ENCODE measurements around the gene KEL. TPM values are rescaled to one million over a fixed set of nuclear protein-coding genes. Genes with fewer than 3 reads are reported as not detected.

The KEL gene
- total RNA-seq, 1 experiment from 2014 or later: not detected

DNA sequence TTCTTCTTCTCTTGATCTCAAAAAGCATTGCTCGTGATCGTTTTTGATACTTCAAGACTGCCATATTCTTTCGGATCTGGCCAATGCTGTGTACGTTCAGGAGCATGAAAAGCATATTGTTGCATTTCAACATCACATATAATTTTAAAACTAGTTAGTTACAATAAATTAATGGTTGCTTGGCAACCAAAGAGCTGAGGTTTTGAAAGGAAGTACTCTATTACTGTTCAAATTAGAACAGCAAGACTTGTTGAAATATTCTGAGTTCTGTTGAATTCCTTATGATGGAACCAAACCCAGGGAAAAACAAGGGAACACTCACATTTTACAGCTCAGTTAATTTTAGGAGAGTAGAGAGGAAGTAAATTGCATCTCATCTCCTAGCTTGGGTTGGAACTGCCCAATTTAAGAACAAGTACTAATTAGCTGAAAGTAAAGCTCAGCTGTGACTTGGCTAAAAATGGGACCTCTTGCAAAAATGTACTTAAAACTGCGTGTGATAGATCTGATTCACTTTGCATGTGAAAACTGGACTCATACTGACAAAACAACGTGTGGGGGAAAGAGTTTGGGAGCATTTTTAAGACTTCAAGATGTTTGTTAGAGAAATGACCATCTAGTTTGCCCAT is 43.6 kb upstream of the KEL start:
- Mint-ChIP-seq H3K27ac (ENCODE audit: unreplicated experiment) (no peak overlapping the region), H3K9me3 (ENCODE audit: unreplicated experiment) (no peaks in the 10 kb centered on the region), H3K4me1 (ENCODE audit: low read depth, unreplicated experiment) (peaks cover 6% of the 10 kb centered on the region), H3K4me3 (ENCODE audit: unreplicated experiment) (no peak overlapping the region), H3K36me3 (ENCODE audit: insufficient read depth, unreplicated experiment) (no peaks in the 10 kb centered on the region), H3K27me3 (ENCODE audit: insufficient read depth, unreplicated experiment) (peaks cover 7% of the 10 kb centered on the region)
- POLR2A ChIA-PET: no interaction called here
- CTCF ChIA-PET: interaction anchor here (0.5 to 10.7 kb wide), 7 partner anchors 143 to 1674 kb away, joined by 3 to 167 read pairs (median 3); no protein-coding TSS in a partner anchor
- H3K27me3 ChIP-seq (replicated peaks; ENCODE audit: control insufficient read depth, insufficient read depth, low read length): no peaks in the 10 kb centered on the region
- intact Hi-C loops (cut with micrococcal nuclease; ENCODE audit: unreplicated experiment): loop anchor here (10.0 kb wide), 1 partner anchor 371 kb away; no protein-coding TSS in a partner anchor
- no peak overlapping the region for H3K4me3 ChIP-seq (ENCODE audit: low read depth, low read length)
- no peak for DNase-seq
- BruUV-seq (replicated peaks): no TSS peak
- H3K4me1 ChIP-seq: 0 out of 2 replicates have a peak, but pooled peaks cover 4% of the 10 kb centered on the region
- no peaks in the 10 kb centered on the region for H3K36me3 ChIP-seq (ENCODE audit: control insufficient read depth, insufficient read depth, low read length)
- TF ChIP-seq, protein P1, sequence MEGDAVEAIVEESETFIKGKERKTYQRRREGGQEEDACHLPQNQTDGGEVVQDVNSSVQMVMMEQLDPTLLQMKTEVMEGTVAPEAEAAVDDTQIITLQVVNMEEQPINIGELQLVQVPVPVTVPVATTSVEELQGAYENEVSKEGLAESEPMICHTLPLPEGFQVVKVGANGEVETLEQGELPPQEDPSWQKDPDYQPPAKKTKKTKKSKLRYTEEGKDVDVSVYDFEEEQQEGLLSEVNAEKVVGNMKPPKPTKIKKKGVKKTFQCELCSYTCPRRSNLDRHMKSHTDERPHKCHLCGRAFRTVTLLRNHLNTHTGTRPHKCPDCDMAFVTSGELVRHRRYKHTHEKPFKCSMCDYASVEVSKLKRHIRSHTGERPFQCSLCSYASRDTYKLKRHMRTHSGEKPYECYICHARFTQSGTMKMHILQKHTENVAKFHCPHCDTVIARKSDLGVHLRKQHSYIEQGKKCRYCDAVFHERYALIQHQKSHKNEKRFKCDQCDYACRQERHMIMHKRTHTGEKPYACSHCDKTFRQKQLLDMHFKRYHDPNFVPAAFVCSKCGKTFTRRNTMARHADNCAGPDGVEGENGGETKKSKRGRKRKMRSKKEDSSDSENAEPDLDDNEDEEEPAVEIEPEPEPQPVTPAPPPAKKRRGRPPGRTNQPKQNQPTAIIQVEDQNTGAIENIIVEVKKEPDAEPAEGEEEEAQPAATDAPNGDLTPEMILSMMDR (IDR thresholded peaks at IDR 0.05; ENCODE audit: insufficient read depth in 1 of 2, low read depth in 1 of 2, low read length in 1 of 2, severe bottlenecking in 1 of 2, unreplicated experiment in 1 of 2): no peak
- H3K9me3 ChIP-seq: no peaks in the 10 kb centered on the region

DNA sequence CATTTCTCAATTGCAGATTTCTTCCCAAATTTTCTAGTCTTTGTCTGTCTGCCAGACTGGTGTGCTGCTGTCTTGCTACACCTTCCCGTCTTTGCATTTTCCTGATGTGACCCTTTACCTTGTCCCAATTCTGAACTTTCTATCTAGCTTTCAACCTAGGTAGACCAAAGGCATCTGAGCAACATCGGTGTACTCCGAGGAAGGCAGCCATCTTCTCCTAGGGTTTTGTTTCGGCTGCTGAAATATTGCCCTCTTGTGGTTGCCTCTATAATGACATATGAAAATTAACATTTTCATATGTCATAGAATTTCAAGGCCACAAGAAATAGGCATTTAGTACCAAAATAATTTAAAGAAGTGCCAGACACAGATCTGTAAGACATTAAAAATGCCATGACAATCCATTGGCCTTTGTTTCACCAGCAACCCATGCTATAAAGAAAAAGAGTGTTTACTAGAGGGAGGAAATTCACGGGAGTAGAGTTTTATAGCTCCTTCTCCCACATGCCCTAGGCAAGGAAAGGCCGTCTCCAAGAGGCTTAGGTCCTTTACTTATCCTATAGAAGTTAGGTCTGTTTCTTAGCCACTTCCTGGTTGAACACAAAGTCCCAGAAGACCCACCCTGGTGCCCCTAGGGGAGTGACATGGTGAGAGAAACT is 41.4 kb upstream of the KEL start:
- CTCF ChIA-PET: interaction anchor here (0.5 to 10.7 kb wide), 13 partner anchors 43 to 371 kb away, joined by 3 to 167 read pairs (median 6); partner anchors contain the start of gene EPHB6
- H3K27me3 ChIP-seq (replicated peaks; ENCODE audit: control insufficient read depth, insufficient read depth, low read length): no peaks in the 10 kb centered on the region
- POLR2A ChIA-PET: no interaction called here
- Mint-ChIP-seq H3K36me3 (ENCODE audit: insufficient read depth, unreplicated experiment) (no peaks in the 10 kb centered on the region), H3K27ac (ENCODE audit: unreplicated experiment) (no peak overlapping the region), H3K9me3 (ENCODE audit: unreplicated experiment) (no peaks in the 10 kb centered on the region), H3K4me3 (ENCODE audit: unreplicated experiment) (peak overlapping the region; percentile 46), H3K27me3 (ENCODE audit: insufficient read depth, unreplicated experiment) (peaks cover 3% of the 10 kb centered on the region), H3K4me1 (ENCODE audit: low read depth, unreplicated experiment) (peaks cover 6% of the 10 kb centered on the region)
- H3K36me3 ChIP-seq (ENCODE audit: control insufficient read depth, insufficient read depth, low read length): no peaks in the 10 kb centered on the region
- TF ChIP-seq, protein P1 (IDR thresholded peaks at IDR 0.05; ENCODE audit: insufficient read depth in 1 of 2, low read depth in 1 of 2, low read length in 1 of 2, severe bottlenecking in 1 of 2, unreplicated experiment in 1 of 2): peak; percentile 75 to 78
- H3K9me3 ChIP-seq: no peaks in the 10 kb centered on the region
- peak in 1 of 2 experiments; percentile 53 for DNase-seq
- no TSS peak for BruUV-seq (replicated peaks)
- 0 out of 2 replicates have a peak, but pooled peaks cover 4% of the 10 kb centered on the region for H3K4me1 ChIP-seq
- no peak overlapping the region for H3K4me3 ChIP-seq (ENCODE audit: low read depth, low read length)
- intact Hi-C loops (cut with micrococcal nuclease; ENCODE audit: unreplicated experiment): loop anchor here (1.0 to 10.0 kb wide), 6 partner anchors 46 to 399 kb away; no protein-coding TSS in a partner anchor

DNA sequence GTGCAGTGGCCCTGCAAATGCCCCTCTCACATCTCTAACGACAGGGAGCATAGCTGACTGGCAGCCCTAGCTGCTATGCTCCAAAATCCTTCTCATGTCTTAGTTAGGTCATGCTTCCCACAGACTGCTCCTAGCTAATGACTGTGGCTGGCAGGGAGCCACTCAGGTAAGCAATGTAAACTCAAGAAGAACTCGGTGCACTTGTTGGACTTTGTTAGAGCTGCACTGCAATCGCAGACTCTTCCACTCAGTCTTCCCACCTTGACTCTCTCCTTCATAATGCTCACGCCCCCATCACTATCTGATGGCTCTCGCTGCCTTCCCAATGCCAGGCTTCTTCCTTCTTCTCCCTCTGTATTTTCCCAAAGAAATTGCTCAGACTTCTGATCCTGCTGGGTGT is 40.7 kb upstream of the KEL start:
- H3K27me3 ChIP-seq (replicated peaks; ENCODE audit: control insufficient read depth, insufficient read depth, low read length): no peaks in the 10 kb centered on the region
- intact Hi-C loops (cut with micrococcal nuclease; ENCODE audit: unreplicated experiment): loop anchor here (1.0 to 10.0 kb wide), 8 partner anchors 46 to 399 kb away; no protein-coding TSS in a partner anchor
- no peaks in the 10 kb centered on the region for H3K9me3 ChIP-seq
- DNase-seq: no peak
- H3K36me3 Mint-ChIP-seq (ENCODE audit: insufficient read depth, unreplicated experiment): no peaks in the 10 kb centered on the region
- ChIA-PET POLR2A (no interaction called here), CTCF (interaction anchor here (0.6 to 10.7 kb wide), 13 partner anchors 42 to 370 kb away, joined by 3 to 167 read pairs (median 3); partner anchors contain the start of gene EPHB6)
- H3K27ac Mint-ChIP-seq (ENCODE audit: unreplicated experiment): no peak overlapping the region
- no TSS peak for BruUV-seq (replicated peaks)
- H3K4me3 Mint-ChIP-seq (ENCODE audit: unreplicated experiment): no peak overlapping the region
- TF ChIP-seq, protein P1 (IDR thresholded peaks at IDR 0.05; ENCODE audit: insufficient read depth in 1 of 2, low read depth in 1 of 2, low read length in 1 of 2, severe bottlenecking in 1 of 2, unreplicated experiment in 1 of 2): no peak
- peaks cover 10% of the 10 kb centered on the region for H3K4me1 ChIP-seq
- peaks cover 8% of the 10 kb centered on the region for H3K4me1 Mint-ChIP-seq (ENCODE audit: low read depth, unreplicated experiment)
- H3K27me3 Mint-ChIP-seq (ENCODE audit: insufficient read depth, unreplicated experiment): peaks cover 2% of the 10 kb centered on the region
- H3K36me3 ChIP-seq (ENCODE audit: control insufficient read depth, insufficient read depth, low read length): no peaks in the 10 kb centered on the region
- H3K4me3 ChIP-seq (ENCODE audit: low read depth, low read length): no peak overlapping the region
- H3K9me3 Mint-ChIP-seq (ENCODE audit: unreplicated experiment): no peaks in the 10 kb centered on the region
